ENCODE results near the gene FOXC1. TPM values are rescaled to one million over a fixed set of nuclear protein-coding genes. Genes with fewer than 3 reads are reported as not detected.

Gene FOXC1
- total RNA-seq, 2 experiments from 2014 or later, result not detected

GRCh38 chr6:1589208-1589607 lies 20.5 kb upstream of the FOXC1 start:
- ATAC-seq (ENCODE audit: low read depth), result no peak
- POLR2A ChIA-PET, result no interaction called here

DNA sequence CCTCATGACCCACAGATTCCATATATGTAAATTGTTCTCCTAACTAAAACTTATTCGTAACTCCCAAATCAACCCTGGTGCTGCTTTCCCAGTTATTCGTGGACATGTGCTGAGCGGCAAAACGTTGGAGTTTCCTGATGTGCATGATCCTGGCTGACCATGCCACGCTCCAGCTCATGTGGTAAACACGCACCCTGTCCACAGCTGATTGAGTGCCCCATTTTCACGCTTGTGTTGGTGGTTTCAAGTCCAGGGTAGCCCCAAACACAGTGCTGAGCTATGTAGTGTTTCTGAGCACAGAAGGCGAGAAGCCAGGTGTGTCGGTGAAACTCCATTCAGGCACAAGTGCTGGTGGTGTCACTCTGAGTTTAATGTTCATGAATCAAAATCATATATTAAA lies 19.1 kb upstream of the FOXC1 start:
- H3K4me1 Mint-ChIP-seq, result no peaks in the 10 kb centered on the region
- H3K4me3 Mint-ChIP-seq, result no peak overlapping the region
- ATAC-seq (ENCODE audit: low read depth) (no peak), DNase-seq (no peak)
- no peaks in the 10 kb centered on the region for H3K36me3 Mint-ChIP-seq
- POLR2A ChIA-PET, result no interaction called here
- H3K27ac Mint-ChIP-seq, result no peak overlapping the region
- H3K27me3 Mint-ChIP-seq, result peaks cover 25% of the 10 kb centered on the region
- no peaks in the 10 kb centered on the region for H3K9me3 Mint-ChIP-seq

More at GRCh38 chr6:1589208-1589607, 20.5 kb upstream of the FOXC1 start:
- no peaks in the 10 kb centered on the region for H3K9me3 Mint-ChIP-seq
- H3K36me3 Mint-ChIP-seq, result no peaks in the 10 kb centered on the region
- H3K27me3 Mint-ChIP-seq, result peaks cover 21% of the 10 kb centered on the region
- H3K4me1 Mint-ChIP-seq, result no peaks in the 10 kb centered on the region
- H3K27ac Mint-ChIP-seq, result no peak overlapping the region
- DNase-seq, result no peak
- no peak overlapping the region for H3K4me3 Mint-ChIP-seq

DNA sequence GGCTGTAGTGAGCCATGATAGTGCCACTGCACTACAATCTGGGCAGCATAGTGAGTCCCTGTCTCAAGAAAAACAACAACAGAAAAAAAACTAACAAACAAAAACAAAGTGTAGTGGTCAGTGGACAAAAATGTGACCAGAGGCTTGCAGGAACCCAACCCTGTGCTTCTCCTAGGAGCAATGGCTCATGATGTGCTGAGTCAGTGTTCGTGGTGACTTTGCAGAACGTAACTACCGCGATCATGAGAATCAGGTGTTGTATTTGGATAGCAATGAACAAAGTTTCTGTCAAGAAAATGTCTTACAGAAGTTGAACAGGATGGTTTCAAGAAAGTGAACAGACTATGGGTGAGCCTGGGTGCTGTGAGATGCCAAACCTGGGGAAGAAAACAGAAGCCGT lies 18.5 kb upstream of the FOXC1 start:
- H3K9me3 Mint-ChIP-seq, result no peaks in the 10 kb centered on the region
- no peak overlapping the region for H3K4me3 Mint-ChIP-seq
- DNase-seq (no peak), ATAC-seq (ENCODE audit: low read depth) (no peak)
- H3K27me3 Mint-ChIP-seq, result peaks cover 23% of the 10 kb centered on the region
- H3K4me1 Mint-ChIP-seq, result peaks cover 2% of the 10 kb centered on the region
- no peaks in the 10 kb centered on the region for H3K36me3 Mint-ChIP-seq
- POLR2A ChIA-PET, result no interaction called here
- no peak overlapping the region for H3K27ac Mint-ChIP-seq

- Mint-ChIP-seq H3K27me3 (peaks cover 24% of the 10 kb centered on the region), H3K9me3 (no peaks in the 10 kb centered on the region), H3K27ac (no peak overlapping the region), H3K36me3 (no peaks in the 10 kb centered on the region), H3K4me1 (peaks cover 3% of the 10 kb centered on the region), H3K4me3 (no peak overlapping the region)
- POLR2A ChIA-PET, result no interaction called here
- no peak for ATAC-seq (ENCODE audit: low read depth)
- DNase-seq, result no peak
These were observed 17.8 kb upstream of the FOXC1 start for GRCh38 chr6:1591926-1592325.

DNA sequence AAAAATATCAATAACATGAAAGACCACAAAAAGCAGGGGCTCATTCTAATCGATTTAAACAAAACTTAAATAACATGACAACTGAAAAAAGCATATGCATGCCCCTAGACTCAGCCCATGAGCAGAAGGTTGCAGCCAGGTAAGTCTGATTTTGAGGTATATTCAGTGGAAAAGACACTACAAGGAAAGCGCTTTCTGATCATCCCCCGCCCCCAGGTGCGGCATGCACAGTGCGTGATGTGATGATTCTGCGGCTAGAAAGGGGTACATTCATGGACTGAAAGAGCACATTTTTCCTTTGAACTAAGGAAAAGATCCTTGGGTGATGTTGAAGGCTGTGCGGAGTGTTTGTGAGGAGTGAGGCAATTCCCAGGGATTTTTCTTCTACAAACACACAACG lies 16.9 kb upstream of the FOXC1 start:
- H3K4me1 Mint-ChIP-seq, result peaks cover 3% of the 10 kb centered on the region
- H3K4me3 Mint-ChIP-seq, result no peak overlapping the region
- H3K9me3 Mint-ChIP-seq, result no peaks in the 10 kb centered on the region
- no peaks in the 10 kb centered on the region for H3K36me3 Mint-ChIP-seq
- ATAC-seq (ENCODE audit: low read depth) (no peak), DNase-seq (no peak)
- H3K27ac Mint-ChIP-seq, result no peak overlapping the region
- POLR2A ChIA-PET, result no interaction called here
- peaks cover 34% of the 10 kb centered on the region for H3K27me3 Mint-ChIP-seq

DNA sequence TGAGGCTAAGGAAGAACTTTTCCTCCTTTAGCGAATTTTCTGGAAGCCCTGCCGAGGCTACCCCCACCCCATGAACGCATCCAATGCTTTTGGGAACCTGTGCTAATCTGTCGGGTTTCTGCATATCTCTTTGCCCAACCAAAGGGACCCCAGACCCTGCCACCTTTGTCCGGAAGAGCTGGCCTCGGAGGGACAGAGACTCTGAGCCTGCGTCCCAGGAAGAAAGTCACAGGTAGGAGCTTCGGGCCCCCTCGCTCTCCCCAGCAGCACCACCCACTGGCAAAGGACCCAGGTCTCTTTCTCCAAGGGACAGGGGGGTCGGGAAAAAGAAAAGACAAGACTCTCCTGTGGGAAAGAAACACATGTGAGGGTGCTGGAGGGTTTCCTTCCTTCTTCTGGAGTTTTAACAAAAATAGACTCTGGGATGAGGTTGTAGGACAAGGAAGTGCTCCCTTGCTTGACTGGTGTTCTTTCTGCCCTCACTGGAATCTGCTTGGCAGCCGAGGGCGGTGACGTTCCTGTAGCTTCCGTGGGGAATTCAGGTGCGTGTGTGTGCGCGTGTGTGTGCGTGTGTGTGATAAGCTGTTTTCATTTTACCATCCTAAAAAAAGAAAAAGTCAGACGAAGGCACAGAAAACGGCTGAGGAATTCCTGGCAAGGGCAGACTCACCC lies 16.3 kb upstream of the FOXC1 start:
- DNase-seq (no peak), ATAC-seq (ENCODE audit: low read depth) (no peak)
- Mint-ChIP-seq H3K4me3 (no peak overlapping the region), H3K27me3 (peaks cover 39% of the 10 kb centered on the region), H3K27ac (no peak overlapping the region), H3K36me3 (no peaks in the 10 kb centered on the region), H3K4me1 (peaks cover 3% of the 10 kb centered on the region), H3K9me3 (no peaks in the 10 kb centered on the region)
- POLR2A ChIA-PET, result no interaction called here

- POLR2A ChIA-PET, result no interaction called here
- DNase-seq (no peak), ATAC-seq (ENCODE audit: low read depth) (no peak)
- no peaks in the 10 kb centered on the region for H3K9me3 Mint-ChIP-seq
- H3K4me3 Mint-ChIP-seq, result no peak overlapping the region
- H3K36me3 Mint-ChIP-seq, result no peaks in the 10 kb centered on the region
- H3K27me3 Mint-ChIP-seq, result peaks cover 43% of the 10 kb centered on the region
- peaks cover 3% of the 10 kb centered on the region for H3K4me1 Mint-ChIP-seq
- no peak overlapping the region for H3K27ac Mint-ChIP-seq
These were observed 15.8 kb upstream of the FOXC1 start for GRCh38 chr6:1593958-1594314.

- Mint-ChIP-seq H3K4me3 (no peak overlapping the region), H3K27ac (no peak overlapping the region), H3K4me1 (peaks cover 3% of the 10 kb centered on the region), H3K27me3 (peaks cover 39% of the 10 kb centered on the region), H3K9me3 (no peaks in the 10 kb centered on the region), H3K36me3 (no peaks in the 10 kb centered on the region)
- DNase-seq, result no peak
- ATAC-seq (ENCODE audit: low read depth), result no peak
- POLR2A ChIA-PET, result no interaction called here
These were observed 15.1 kb upstream of the FOXC1 start for GRCh38 chr6:1594445-1595200.

GRCh38 chr6:1595271-1596087 lies 14.2 kb upstream of the FOXC1 start:
- no peak overlapping the region for H3K4me3 Mint-ChIP-seq
- peaks cover 3% of the 10 kb centered on the region for H3K4me1 Mint-ChIP-seq
- H3K27ac Mint-ChIP-seq, result no peak overlapping the region
- DNase-seq (no peak), ATAC-seq (ENCODE audit: low read depth) (no peak)
- no peaks in the 10 kb centered on the region for H3K9me3 Mint-ChIP-seq
- H3K36me3 Mint-ChIP-seq, result no peaks in the 10 kb centered on the region
- H3K27me3 Mint-ChIP-seq, result peaks cover 48% of the 10 kb centered on the region
- POLR2A ChIA-PET, result interaction anchor here (1.3 kb wide), 1 partner anchor 71 kb away, joined by 3 read pairs; no protein-coding TSS in a partner anchor

DNA sequence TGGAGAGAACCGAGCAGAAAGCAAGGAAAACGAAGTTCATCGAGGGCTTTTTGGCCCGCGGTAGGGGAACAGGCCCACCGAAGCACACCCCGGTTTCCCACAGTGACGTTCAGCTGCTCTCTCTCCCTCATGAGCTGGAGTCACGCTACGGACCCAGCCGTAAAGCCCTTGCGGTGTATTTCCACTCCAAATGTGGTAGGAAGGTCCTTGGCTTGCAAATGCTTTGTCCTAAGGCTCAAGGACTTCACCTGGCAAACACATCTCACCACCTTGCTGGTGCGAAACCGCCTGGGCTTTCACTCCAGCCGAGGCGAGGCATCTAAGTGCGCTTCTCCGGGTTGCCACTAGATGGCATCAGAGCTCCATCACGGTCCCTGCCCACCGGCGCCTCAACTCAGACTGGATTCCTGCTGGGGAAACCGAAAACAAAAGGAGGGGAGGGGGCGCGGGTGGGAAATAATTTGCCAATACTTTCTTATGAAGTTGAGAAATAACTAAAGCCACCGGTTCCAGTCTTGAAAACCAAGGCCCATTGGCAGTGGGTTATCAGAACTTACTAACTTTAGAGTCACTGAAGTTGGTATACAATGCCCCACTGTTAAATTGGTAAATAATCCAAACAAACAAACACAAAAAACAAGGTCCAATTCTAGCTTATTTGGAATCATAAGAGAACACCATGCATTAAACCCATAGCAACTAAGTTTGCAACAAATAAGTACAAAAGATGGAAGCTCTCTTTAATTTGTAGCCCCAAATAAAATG lies 13.4 kb upstream of the FOXC1 start:
- H3K36me3 Mint-ChIP-seq, result no peaks in the 10 kb centered on the region
- peak overlapping the region; percentile 45 for H3K4me3 Mint-ChIP-seq
- POLR2A ChIA-PET, result interaction anchor here (1.3 kb wide), 1 partner anchor 72 kb away, joined by 3 read pairs; no protein-coding TSS in a partner anchor
- DNase-seq (peak; percentile 71), ATAC-seq (ENCODE audit: low read depth) (peak; percentile 71)
- peaks cover 5% of the 10 kb centered on the region for H3K4me1 Mint-ChIP-seq
- H3K27me3 Mint-ChIP-seq, result peaks cover 56% of the 10 kb centered on the region
- H3K27ac Mint-ChIP-seq, result no peak overlapping the region
- no peaks in the 10 kb centered on the region for H3K9me3 Mint-ChIP-seq

GRCh38 chr6:1597121-1597744 lies 12.5 kb upstream of the FOXC1 start:
- H3K9me3 Mint-ChIP-seq, result no peaks in the 10 kb centered on the region
- DNase-seq (no peak), ATAC-seq (ENCODE audit: low read depth) (no peak)
- H3K4me1 Mint-ChIP-seq, result peaks cover 5% of the 10 kb centered on the region
- no peak overlapping the region for H3K27ac Mint-ChIP-seq
- peaks cover 63% of the 10 kb centered on the region for H3K27me3 Mint-ChIP-seq
- no peaks in the 10 kb centered on the region for H3K36me3 Mint-ChIP-seq
- POLR2A ChIA-PET, result interaction anchor here (1.1 kb wide), 1 partner anchor 10 kb away, joined by 3 read pairs; no protein-coding TSS in a partner anchor
- no peak overlapping the region for H3K4me3 Mint-ChIP-seq

GRCh38 chr6:1597924-1598323 lies 11.8 kb upstream of the FOXC1 start:
- Mint-ChIP-seq H3K4me1 (peaks cover 5% of the 10 kb centered on the region), H3K9me3 (no peaks in the 10 kb centered on the region), H3K27ac (no peak overlapping the region), H3K36me3 (no peaks in the 10 kb centered on the region), H3K4me3 (no peak overlapping the region), H3K27me3 (peaks cover 66% of the 10 kb centered on the region)
- ATAC-seq (ENCODE audit: low read depth) (no peak), DNase-seq (no peak)
- POLR2A ChIA-PET, result interaction anchor here (1.1 kb wide), 1 partner anchor 10 kb away, joined by 3 read pairs; no protein-coding TSS in a partner anchor

DNA sequence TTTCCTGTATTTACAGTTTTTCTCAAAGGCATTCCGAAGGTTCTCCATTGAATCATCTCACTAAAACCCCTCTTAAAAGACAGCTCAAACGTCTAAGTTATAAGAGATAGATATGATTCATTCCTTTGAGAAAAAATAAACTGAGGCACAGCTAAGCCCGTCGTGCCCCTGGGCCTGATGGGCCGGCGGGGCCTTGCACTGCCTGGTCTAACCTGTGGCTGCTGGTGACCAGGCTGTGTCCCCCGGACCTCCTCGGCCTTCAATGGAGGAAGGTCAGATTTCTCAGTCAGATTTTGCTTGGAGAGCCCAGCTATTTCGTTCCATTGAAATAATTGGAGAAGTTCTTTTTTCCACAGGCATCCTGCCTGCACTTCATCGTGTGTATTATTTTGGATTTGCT lies 11.3 kb upstream of the FOXC1 start:
- H3K9me3 Mint-ChIP-seq, result no peaks in the 10 kb centered on the region
- no peak for DNase-seq
- no peaks in the 10 kb centered on the region for H3K36me3 Mint-ChIP-seq
- no peak overlapping the region for H3K4me3 Mint-ChIP-seq
- peaks cover 66% of the 10 kb centered on the region for H3K27me3 Mint-ChIP-seq
- no peak for ATAC-seq (ENCODE audit: low read depth)
- POLR2A ChIA-PET, result no interaction called here
- no peak overlapping the region for H3K27ac Mint-ChIP-seq
- H3K4me1 Mint-ChIP-seq, result peaks cover 5% of the 10 kb centered on the region

Measured in activated naive CD8-positive, alpha-beta T cell treated with anti-CD3 and anti-CD28 coated beads, Interleukin-2, amount 10 ng/mL, durations not matched to agents 7 days and 5 days (primary cell).